GM12892 (cell line): ENCODE measurements around the gene HES4.

ENCODE experiments used
- POLR2A ChIP-seq: IDR thresholded peaks from 2 replicates; pipeline ENCODE4 v1.6.1; 2011; ENCODE audit warnings: low read depth, low read length, control low read depth
- POLR2AphosphoS5 ChIP-seq: IDR thresholded peaks from 2 replicates; pipeline ENCODE4 v1.6.1; 2011; ENCODE audit warnings: low read depth, low read length, control low read depth

GRCh38 chr1:972726-973458, 27.0 kb downstream of the HES4 start:
- no peak for TF ChIP-seq POLR2A
- no peak for TF ChIP-seq POLR2AphosphoS5
